GM12878 (cell line): Measurements from ENCODE around the gene EXD3. TPM values are rescaled to one million over a fixed set of nuclear protein-coding genes. Genes with fewer than 3 reads are reported as not detected.

Experiments used
- ATAC-seq: fragments of 200-7000 bp; cut with Tn5 transposase; 3 replicates; pipeline ENCODE4 v1.9.1; 2020; ENCODE audit warnings: mild to moderate bottlenecking, moderate library complexity
- BruUV-seq: library from RNA; stranded (reverse); fragments of 400-500 nt; replicated peaks from 2 replicates; lab custom pipeline; 2021; lab: Mats Ljungman, UMichigan
- CTCF ChIA-PET: fragments of 300-600 bp; sonication (Branson Sonifier 250); formaldehyde crosslinking; extraction: SDS; loops from one replicate; lab custom pipeline; 2021; ENCODE audit warnings: inconsistent platforms; lab: Yijun Ruan, JAX
- POLR2A ChIA-PET: fragments of 350-600 bp; formaldehyde crosslinking; extraction: SDS; loops from one replicate; lab custom pipeline; 2021; ENCODE audit warnings: inconsistent platforms; lab: Charles Lee
- RAD21 ChIA-PET: fragments of 300-600 bp; sonication (Branson Sonifier 250); formaldehyde crosslinking; loops from one replicate; lab custom pipeline; 2023; ENCODE audit warnings: antibody characterized with exemption; ENCODE audit not compliant: unreplicated experiment; lab: Charles Lee
- SMC1A ChIA-PET: fragments of 300-600 bp; sonication (Branson Sonifier 250); formaldehyde crosslinking; loops from one replicate; lab custom pipeline; 2023; ENCODE audit not compliant: unreplicated experiment, uncharacterized antibody; lab: Charles Lee
- DNase-seq: peaks from one replicate; pipeline ENCODE4 v3.0.0-alpha.2; 2011; ENCODE audit warnings: low read depth, low spot score
- FAIRE-seq: peaks from 3 replicates; lab custom pipeline; 2011; peaks lifted over from hg19 to GRCh38; lab: Jason Lieb, UNC
- H2AFZ ChIP-seq: 2 replicates; pipeline ENCODE4 v1.6.0; 2011; ENCODE audit warnings: low read depth, low read length, control low read depth; ENCODE audit not compliant: control insufficient read depth
- H3K27ac ChIP-seq: 2 replicates; pipeline ENCODE4 v1.5.1; 2011; ENCODE audit warnings: control low read depth; ENCODE audit not compliant: control insufficient read depth, insufficient read depth
- H3K27me3 ChIP-seq, 2 experiments: replicated peaks in 1 of 2; 2 replicates each; pipeline versions ENCODE4 v1.6.0 to v1.6.1; 2011; ENCODE audit warnings: low read length in 1 of 2; ENCODE audit not compliant: control insufficient read depth in 2 of 2, insufficient read depth in 2 of 2
- H3K36me3 ChIP-seq, 2 experiments: 2 replicates each; pipeline ENCODE4 v1.5.1; 2011; ENCODE audit warnings: low read length in 1 of 2; ENCODE audit not compliant: control insufficient read depth in 2 of 2, insufficient read depth in 2 of 2
- H3K4me1 ChIP-seq: 2 replicates; pipeline ENCODE4 v1.6.1; 2011; ENCODE audit warnings: mild to moderate bottlenecking, low read length, moderate library complexity, mixed read lengths; ENCODE audit not compliant: control insufficient read depth, insufficient read depth
- H3K4me2 ChIP-seq: 2 replicates; pipeline ENCODE4 v1.6.0; 2011; ENCODE audit warnings: control low read depth; ENCODE audit not compliant: control insufficient read depth, insufficient read depth
- H3K4me3 ChIP-seq: fragments of 200-600 bp; sonication (generic); 2 replicates; pipeline ENCODE4 v1.5.1; 2016
- H3K79me2 ChIP-seq: 2 replicates; pipeline ENCODE4 v1.6.0; 2011; ENCODE audit warnings: low read length; ENCODE audit not compliant: control insufficient read depth, insufficient read depth
- H3K9ac ChIP-seq: 2 replicates; pipeline ENCODE4 v1.8.0; 2011; ENCODE audit warnings: low read length, control low read depth, mixed read lengths; ENCODE audit not compliant: control insufficient read depth, insufficient read depth
- H3K9me3 ChIP-seq: replicated peaks from 3 replicates; pipeline ENCODE4 v1.5.1; 2011; ENCODE audit warnings: mild to moderate bottlenecking, low read length; ENCODE audit not compliant: control insufficient read depth, insufficient read depth
- H4K20me1 ChIP-seq: 2 replicates; pipeline ENCODE4 v1.6.0; 2011; ENCODE audit not compliant: control insufficient read depth, insufficient read depth
- E2F8 ChIP-seq: fragments of 450-650 bp; IDR thresholded peaks from 2 replicates; pipeline ENCODE4 v1.6.1; 2018; ENCODE audit warnings: mild to moderate bottlenecking, low read depth, moderate library complexity; ENCODE audit not compliant: partially characterized antibody
- RB1 ChIP-seq: fragments of 450-650 bp; formaldehyde crosslinking; IDR thresholded peaks from 2 replicates; pipeline ENCODE4 v1.6.1; 2017; ENCODE audit warnings: mild to moderate bottlenecking, borderline replicate concordance
- RUNX3 ChIP-seq: IDR thresholded peaks from 2 replicates; pipeline ENCODE4 v1.6.1; 2012; ENCODE audit warnings: low read length, inconsistent platforms
- ZNF24 ChIP-seq: fragments of 450-650 bp; IDR thresholded peaks from 2 replicates; pipeline ENCODE4 v1.6.1; 2017; ENCODE audit warnings: antibody characterized with exemption, mild to moderate bottlenecking
- WGBS: methylation state at CpG from one replicate; pipeline ENCODE4 v1.1.6; 2016; ENCODE audit warnings: low lambda C conversion rate; ENCODE audit not compliant: insufficient replicate concordance, insufficient coverage; ENCODE audit errors: missing lambda C conversion rate; 5-methylcytosine and 5-hydroxymethylcytosine counted together
- in situ Hi-C: fragments of 300-500 bp; cut with MboI; formaldehyde crosslinking; loops from 9 replicates; pipeline ENCODE4 v1.14.3; 2018; ENCODE audit warnings: mixed read lengths
- intact Hi-C: fragments of 100-400 bp; cut with micrococcal nuclease; formaldehyde crosslinking; loops from one replicate; pipeline ENCODE4 v1.14.2; 2022; ENCODE audit not compliant: unreplicated experiment
- polyA plus RNA-seq, 11 experiments: library from polyadenylated mRNA; depleted of rRNA in 4 of 11; unstranded in 6 of 11; stranded (reverse) in 5 of 11; fragments of >200 nt; fragmentation: Nextera tagmentation in 4 of 11; fragmentation: Illumina TruSeq in 1 of 11; extraction: Ambion mirVana in 4 of 11; extraction: Trizol in 1 of 11; gene quantifications; 1 replicate in 1 of 11; 2 replicates in 10 of 11; pipeline versions ENCODE4 v1.2.1 to v1.2.3, GENCODE V29; 2011 to 2016; ENCODE audit warnings: inconsistent platforms in 2 of 11, missing spikeins in 2 of 11, low read depth in 1 of 11
- total RNA-seq, 4 experiments: library from RNA; depleted of rRNA in 3 of 4; stranded (reverse); fragments of >200 nt in 3 of 4; fragmentation: Illumina TruSeq in 1 of 4; extraction: Trizol in 1 of 4; gene quantifications; 2 replicates each; pipeline versions ENCODE4 v1.2.1 to v1.2.3, GENCODE V29; 2013 to 2021

The EXD3 gene
- total and polyA plus RNA-seq, 10 of the 15 experiments (the other 5 are each of a cell fraction or from before 2014, with no cell fraction given) = 0.21 to 7.1 (median 3.6) TPM

- POLR2A ChIA-PET = interaction anchor here (1.3 kb wide), 1 partner anchor 17 kb away, joined by 3 read pairs; the partner anchor contains the start of gene NRARP
- RAD21 ChIA-PET = interaction anchor here (3.5 kb wide), 1 partner anchor 17 kb away, joined by 20 read pairs; the partner anchor contains the start of gene NRARP
- SMC1A ChIA-PET = no interaction called here
- no TSS peak for BruUV-seq
- H3K4me3 ChIP-seq = no peak overlapping the region
- no peak overlapping the region for H2AFZ ChIP-seq
- H3K36me3 ChIP-seq = no peaks in the 10 kb centered on the region
- H3K27me3 ChIP-seq = no peaks in the 10 kb centered on the region
- in situ Hi-C loops (no loop called here), intact Hi-C loops (no loop called here)
- TF ChIP-seq E2F8 = no peak
- no peak for TF ChIP-seq RUNX3
- TF ChIP-seq ZNF24 = no peak
- TF ChIP-seq RB1 = no peak
- H4K20me1 ChIP-seq = no peaks in the 10 kb centered on the region
- no peak for DNase-seq
- 74% methylated on average over 25 of the region's 26 CpGs for WGBS
- H3K4me2 ChIP-seq = no peak overlapping the region
- CTCF ChIA-PET = no interaction called here
- no peak for ATAC-seq
- no peaks in the 10 kb centered on the region for H3K79me2 ChIP-seq
- H3K4me1 ChIP-seq = peaks cover 5% of the 10 kb centered on the region
- H3K9ac ChIP-seq = no peak overlapping the region
- no peak overlapping the region for H3K27ac ChIP-seq
- no peak for FAIRE-seq
- no peaks in the 10 kb centered on the region; the same call in 2 of the 3 replicates for H3K9me3 ChIP-seq
Observed at GRCh38 chr9:137319011-137319738, 103.8 kb downstream of the EXD3 start.
